Heart right ventricle (tissue), 16 donors: ENCODE data around the gene BBS5. TPM values are rescaled to one million over a fixed set of nuclear protein-coding genes. Genes with fewer than 3 reads are reported as not detected.

Source experiments
- ATAC-seq, 8 donors: fragments of 200-7000 bp; cut with Tn5 transposase; one replicate each; pipeline ENCODE4 v1.9.1; 2020; ENCODE audit warnings: mild to moderate bottlenecking in 8 of 8, moderate library complexity in 8 of 8, moderate number of reproducible peaks in 1 of 8
- DNase-seq, 2 donors: peaks; one replicate each; pipeline ENCODE4 v3.0.0-alpha.2; 2020
- H3K27ac ChIP-seq, 10 donors: fragments of 200-600 bp; sonication (generic) in 2 of 10; one replicate each; pipeline versions ENCODE4 v1.5.0 to v1.8.0; 2020 to 2022; ENCODE audit warnings: mild to moderate bottlenecking in 3 of 10
- H3K27me3 ChIP-seq, 7 donors: fragments of 200-600 bp; one replicate each; pipeline ENCODE4 v1.8.0; 2021 to 2022; ENCODE audit warnings: mild to moderate bottlenecking in 2 of 7
- H3K36me3 ChIP-seq, 9 donors: fragments of 200-600 bp; sonication (generic) in 1 of 9; one replicate each; pipeline versions ENCODE4 v1.5.0 to v1.8.0; 2020 to 2022; ENCODE audit warnings: mild to moderate bottlenecking in 2 of 9
- H3K4me1 ChIP-seq, 9 donors: fragments of 200-600 bp; sonication (generic) in 1 of 9; one replicate each; pipeline versions ENCODE4 v1.5.0 to v1.8.0; 2020 to 2022; ENCODE audit warnings: mild to moderate bottlenecking in 4 of 9
- H3K4me3 ChIP-seq, 10 donors: fragments of 200-600 bp; sonication (generic) in 2 of 10; one replicate each; pipeline versions ENCODE4 v1.5.0 to v1.8.0; 2020 to 2022; ENCODE audit warnings: mild to moderate bottlenecking in 7 of 10, moderate library complexity in 2 of 10
- H3K9me3 ChIP-seq, 11 donors: fragments of 200-600 bp in 10 of 11; sonication (generic) in 2 of 11; one replicate each; pipeline versions ENCODE4 v1.5.0 to v1.8.0; 2013 to 2022; ENCODE audit warnings: mild to moderate bottlenecking in 2 of 11, control low read depth in 1 of 11, moderate library complexity in 1 of 11
- WGBS, 2 donors: extraction: QIAGEN DNeasy Blood & Tissue Kit; methylation state at CpG; one replicate each; pipeline ENCODE4 v1.1.7; 2013; ENCODE audit warnings: inconsistent platforms in 1 of 2; 5-methylcytosine and 5-hydroxymethylcytosine counted together
- intact Hi-C, 10 donors: fragments of 100-400 bp; cut with DNase I; formaldehyde crosslinking; loops; one replicate each; pipeline versions ENCODE4 v1.11.1 to v1.14.2; 2022
- polyA plus RNA-seq, 2 donors: library from polyadenylated mRNA; stranded (reverse); fragments of 200-250 nt; gene quantifications; one replicate each; pipeline ENCODE4 v1.2.3, GENCODE V29; 2013
- total RNA-seq, 10 donors: library from RNA; stranded (reverse); fragmentation: NEBNext Ultra II Directional in 3 of 10; extraction: Animal tissue kit (Norgen Biotek cat#: 25700) in 3 of 10; gene quantifications; one replicate each; pipeline versions ENCODE4 v1.2.1 to v1.2.4, GENCODE V29; 2021 to 2023
- TF ChIP-seq, protein P1 (sequence below), 9 donors: fragments of 200-600 bp; sonication (generic) in 2 of 9; IDR thresholded peaks; one replicate each; pipeline versions ENCODE4 v1.5.0 to v1.8.0; 2021 to 2022; ENCODE audit warnings: antibody characterized with exemption in 9 of 9, mild to moderate bottlenecking in 5 of 9, moderate library complexity in 1 of 9
- donor health status: Arrhythmogenic right ventricular cardiomyopathy.
- donor health status: ischemic (EF 13 %, LVEDD 7.1; RV severe dilation, severe dysfunction).
- donor health status: healthy with polysubstance abuse.
- donor health status: DM: no; HTN: yes; CAD: no.
- donor health status: DM: no; HTN: no; CAD: no.
- donor health status: ischemic (EF 25% LVEDD 6.9; RV normal size, moderate dysfunction).
- donor health status: ischemic (EF 25% LVEDD 5.7; RV mildly dilated, moderate dysfunction).
- donor health status: healthy.
- donor health status: DM: yes; HTN: yes; CAD: no.
- donor health status: Ischemic cardiomyopathy.
- donor health status: ischemic (EF 35%, LVEDD 5.7; RV mildly dilated, moderate dysfunction).
- donor health status: nonischemic (EF 11% LVEDD 7.7; RV severe dilation, severe dysfunction).
- donor health status: DM: yes; HTN: yes; CAD: no.
- donor health status: PGD.
- donor health status: ischemic (EF 29% LVEDD 5.4; RV normal size, mild dysfunction).
- donor health status: nonischemic (EF 23%, LVEDD 6.1; RV moderate dilation, normal function).

The BBS5 gene
- total and polyA plus RNA-seq, 12 donors: 4.7 to 10.3 (median 8.5) TPM

DNA sequence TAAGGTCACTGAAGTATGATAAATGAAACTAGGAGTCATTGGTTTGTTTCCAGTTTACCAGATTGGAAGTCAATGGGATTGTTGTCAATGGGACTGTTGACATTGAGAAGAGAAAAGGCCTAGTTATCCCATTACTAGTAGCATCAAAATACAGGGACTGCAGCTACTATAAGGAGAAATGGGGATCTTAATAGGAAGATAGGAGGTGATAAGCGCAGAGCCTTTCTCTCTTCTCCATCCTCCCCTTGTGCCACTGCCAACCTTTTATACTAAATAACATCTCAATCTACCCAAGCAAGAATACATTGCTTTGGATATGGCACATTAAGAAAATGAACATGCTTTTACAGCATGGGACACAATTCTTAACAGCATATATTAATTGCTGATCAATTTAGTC lies 10.5 kb upstream of the BBS5 start:
- no peak overlapping the region for H3K27ac ChIP-seq
- ATAC-seq (no peak), DNase-seq (no peak)
- H3K4me1 ChIP-seq: no peaks in the 10 kb centered on the region
- peaks cover 0 to 3% (median 0%) of the 10 kb centered on the region in 11 donors for H3K9me3 ChIP-seq
- TF ChIP-seq, protein P1, sequence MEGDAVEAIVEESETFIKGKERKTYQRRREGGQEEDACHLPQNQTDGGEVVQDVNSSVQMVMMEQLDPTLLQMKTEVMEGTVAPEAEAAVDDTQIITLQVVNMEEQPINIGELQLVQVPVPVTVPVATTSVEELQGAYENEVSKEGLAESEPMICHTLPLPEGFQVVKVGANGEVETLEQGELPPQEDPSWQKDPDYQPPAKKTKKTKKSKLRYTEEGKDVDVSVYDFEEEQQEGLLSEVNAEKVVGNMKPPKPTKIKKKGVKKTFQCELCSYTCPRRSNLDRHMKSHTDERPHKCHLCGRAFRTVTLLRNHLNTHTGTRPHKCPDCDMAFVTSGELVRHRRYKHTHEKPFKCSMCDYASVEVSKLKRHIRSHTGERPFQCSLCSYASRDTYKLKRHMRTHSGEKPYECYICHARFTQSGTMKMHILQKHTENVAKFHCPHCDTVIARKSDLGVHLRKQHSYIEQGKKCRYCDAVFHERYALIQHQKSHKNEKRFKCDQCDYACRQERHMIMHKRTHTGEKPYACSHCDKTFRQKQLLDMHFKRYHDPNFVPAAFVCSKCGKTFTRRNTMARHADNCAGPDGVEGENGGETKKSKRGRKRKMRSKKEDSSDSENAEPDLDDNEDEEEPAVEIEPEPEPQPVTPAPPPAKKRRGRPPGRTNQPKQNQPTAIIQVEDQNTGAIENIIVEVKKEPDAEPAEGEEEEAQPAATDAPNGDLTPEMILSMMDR (IDR thresholded peaks at IDR 0.05): no peak
- H3K36me3 ChIP-seq: no peaks in the 10 kb centered on the region
- no peak overlapping the region for H3K4me3 ChIP-seq
- no peaks in the 10 kb centered on the region for H3K27me3 ChIP-seq
- WGBS, 2 donors: 87 to 100% methylated on average over 1 of the region's 1 CpG
- intact Hi-C loops: no loop called here

DNA sequence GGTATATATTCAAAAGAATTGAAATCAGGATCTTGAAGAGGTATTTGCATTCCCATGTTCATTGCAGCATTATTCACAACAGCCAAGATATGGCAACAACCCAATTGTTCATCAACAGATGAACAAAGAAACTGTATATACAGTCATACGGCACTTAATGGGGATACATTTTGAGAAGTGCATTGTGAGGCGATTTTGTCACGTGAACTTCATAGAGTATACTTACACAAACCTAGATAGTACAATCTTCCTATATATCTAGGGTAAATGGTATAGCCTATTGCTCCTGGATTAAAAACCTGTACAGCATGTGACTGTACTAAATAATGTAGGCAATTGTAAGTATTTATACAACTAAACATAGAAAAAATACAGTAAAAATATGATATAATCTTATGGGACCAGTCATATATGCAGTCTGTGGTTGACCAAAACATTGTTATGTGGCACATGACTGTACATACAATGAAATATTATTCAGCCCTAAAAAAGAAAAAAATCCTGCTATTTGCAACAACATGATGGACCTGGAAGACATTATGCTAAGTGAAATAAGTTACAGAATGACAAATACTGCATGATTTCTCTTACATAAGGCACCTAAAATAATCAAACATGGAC lies 9.2 kb upstream of the BBS5 start:
- WGBS, 2 donors: 69 to 73% methylated on average over 3 of the region's 3 CpGs
- Histone ChIP-seq H3K4me1 (no peaks in the 10 kb centered on the region), H3K4me3 (no peak overlapping the region), H3K27ac (no peak overlapping the region), H3K36me3 (no peaks in the 10 kb centered on the region), H3K27me3 (no peaks in the 10 kb centered on the region), H3K9me3 (peaks cover 0 to 3% (median 0%) of the 10 kb centered on the region in 11 donors)
- ATAC-seq (no peak), DNase-seq (no peak)
- intact Hi-C loops: no loop called here
- TF ChIP-seq, protein P1 (IDR thresholded peaks at IDR 0.05): no peak

DNA sequence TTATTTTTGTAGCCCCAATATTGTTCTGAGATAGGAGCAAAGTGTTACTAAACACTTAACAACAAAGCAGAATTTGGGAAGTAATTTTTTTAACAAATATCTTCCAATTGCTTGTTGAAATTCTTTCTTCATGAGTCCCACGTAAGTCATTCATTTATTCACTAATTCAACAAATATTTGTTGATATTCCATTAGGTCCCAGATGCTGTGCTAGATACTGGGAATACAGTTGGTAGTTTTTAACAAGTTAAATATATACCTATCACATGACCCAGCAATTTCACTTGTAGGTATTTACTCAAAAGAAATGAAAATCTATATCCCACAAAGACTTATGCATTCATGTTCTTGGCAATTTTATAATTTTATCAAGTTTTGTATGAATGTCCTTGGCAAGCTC lies 7.0 kb upstream of the BBS5 start:
- Histone ChIP-seq H3K27ac (no peak overlapping the region), H3K4me3 (no peak overlapping the region), H3K4me1 (no peaks in the 10 kb centered on the region), H3K27me3 (no peaks in the 10 kb centered on the region), H3K36me3 (no peaks in the 10 kb centered on the region), H3K9me3 (peaks cover 0 to 3% (median 0%) of the 10 kb centered on the region in 11 donors)
- WGBS, 2 donors: 80 to 83% methylated on average over 1 of the region's 1 CpG
- DNase-seq (no peak), ATAC-seq (no peak)
- TF ChIP-seq, protein P1 (IDR thresholded peaks at IDR 0.05): no peak
- intact Hi-C loops: no loop called here

- no peak for ATAC-seq
- 73 to 75% methylated on average over 3 of the region's 3 CpGs for WGBS, 2 donors
- DNase-seq: no peak
- no peaks in the 10 kb centered on the region for H3K9me3 ChIP-seq
- H3K4me1 ChIP-seq: peaks cover 0 to 21% (median 9%) of the 10 kb centered on the region in 9 donors
- no peak overlapping the region for H3K27ac ChIP-seq
- no peak overlapping the region for H3K4me3 ChIP-seq
- TF ChIP-seq, protein P1 (IDR thresholded peaks at IDR 0.05): no peak
- H3K27me3 ChIP-seq: no peaks in the 10 kb centered on the region
- no peaks in the 10 kb centered on the region for H3K36me3 ChIP-seq
- intact Hi-C loops: no loop called here
Observed at GRCh38 chr2:169476459-169476858, 2.8 kb upstream of the BBS5 start.
